HCT116 (cell line): ENCODE results near the gene ELK4. TPM values are rescaled to one million over a fixed set of nuclear protein-coding genes. Genes with fewer than 3 reads are reported as not detected.

Source experiments
- ATAC-seq: fragments of 200-7000 bp; cut with Tn5 transposase; 2 replicates; pipeline ENCODE4 v1.9.1; 2020; ENCODE audit warnings: mild to moderate bottlenecking, moderate library complexity
- BruUV-seq: library from RNA; stranded (reverse); fragments of 400-500 nt; replicated peaks from 2 replicates; lab custom pipeline; 2021; lab: Mats Ljungman, UMichigan
- CTCF ChIA-PET: fragments of 300-600 bp; sonication (Branson Sonifier 250); formaldehyde crosslinking; loops from one replicate; lab custom pipeline; 2021; ENCODE audit warnings: antibody characterized with exemption; lab: Charles Lee
- POLR2A ChIA-PET: fragments of 300-600, 350-600 bp; sonication (Branson Sonifier 250); formaldehyde crosslinking; loops from one replicate; lab custom pipeline; 2021; ENCODE audit warnings: antibody characterized with exemption; lab: Charles Lee
- RAD21 ChIA-PET, 2 experiments: fragments of 300-600 bp; sonication (Branson Sonifier 250); formaldehyde crosslinking; loops; one replicate each; lab custom pipeline; 2023; ENCODE audit warnings: low total read pairs in 2 of 2; ENCODE audit not compliant: uncharacterized antibody in 2 of 2, unreplicated experiment in 2 of 2, low non-redundant PET in 1 of 2; lab: Charles Lee
- DNase-seq: peaks from one replicate; pipeline ENCODE4 v3.0.0-alpha.2; 2010; ENCODE audit warnings: low read depth, low spot score
- H2AFZ ChIP-seq: fragments of 200-600 bp; shearing (Covaris generic), sonication (generic); 2 replicates; pipeline ENCODE4 v1.6.1; 2017; ENCODE audit warnings: low read depth, mixed run types, mixed read lengths, antibody characterized with exemption, low read length; ENCODE audit not compliant: poor library complexity, severe bottlenecking
- H3K27ac ChIP-seq: 2 replicates; pipeline ENCODE4 v1.5.1; 2012; ENCODE audit warnings: low read depth, low read length
- H3K27me3 ChIP-seq: fragments of 200-600 bp; sonication (generic); 2 replicates; pipeline ENCODE4 v1.6.1; 2016; ENCODE audit warnings: mixed run types, low read length, mixed read lengths; ENCODE audit not compliant: insufficient read depth
- H3K36me3 ChIP-seq, 2 experiments: fragments of 200-500 bp in 1 of 2; fragments of 200-600 bp in 1 of 2; sonication (Bioruptor generic) in 1 of 2; sonication (generic) in 1 of 2; 2 replicates each; pipeline versions ENCODE4 v1.5.1 to v1.6.1; 2014 to 2016; ENCODE audit warnings: low read length in 2 of 2, inconsistent platforms in 1 of 2, mixed read lengths in 1 of 2, mixed run types in 1 of 2; ENCODE audit not compliant: insufficient read depth in 2 of 2, control insufficient read depth in 1 of 2
- H3K4me1 ChIP-seq, 2 experiments: fragments of 200-600 bp in 1 of 2; sonication (generic) in 1 of 2; 2 replicates each; pipeline versions ENCODE4 v1.5.1 to v1.6.1; 2012 to 2017; ENCODE audit warnings: low read length in 2 of 2, inconsistent platforms in 1 of 2, mild to moderate bottlenecking in 1 of 2, mixed read lengths in 1 of 2, mixed run types in 1 of 2, moderate library complexity in 1 of 2; ENCODE audit not compliant: insufficient read depth in 2 of 2, control insufficient read depth in 1 of 2
- H3K4me2 ChIP-seq: fragments of 200-600 bp; sonication (generic); 2 replicates; pipeline ENCODE4 v1.6.1; 2017; ENCODE audit warnings: mixed run types, low read length, mixed read lengths
- H3K4me3 ChIP-seq, 2 experiments: fragments of 200-600 bp in 1 of 2; sonication (generic) in 1 of 2; replicated peaks in 1 of 2; 2 replicates each; pipeline ENCODE4 v1.5.1; 2011 to 2016; ENCODE audit warnings: low read length in 2 of 2, control low read depth in 1 of 2, low read depth in 1 of 2, mild to moderate bottlenecking in 1 of 2, mixed read lengths in 1 of 2, mixed run types in 1 of 2
- H3K79me2 ChIP-seq: fragments of 200-600 bp; sonication (generic); 2 replicates; pipeline ENCODE4 v1.6.1; 2017; ENCODE audit warnings: mild to moderate bottlenecking, mixed run types, low read length, moderate library complexity, mixed read lengths; ENCODE audit not compliant: insufficient read depth
- H3K9ac ChIP-seq: fragments of 200-600 bp; sonication (generic); 2 replicates; pipeline ENCODE4 v1.6.1; 2016; ENCODE audit warnings: low read length, mixed read lengths
- H3K9me2 ChIP-seq: fragments of 200-600 bp; sonication (generic), shearing (Covaris generic); 2 replicates; pipeline ENCODE4 v1.6.1; 2017; ENCODE audit warnings: mixed run types, mild to moderate bottlenecking, moderate library complexity; ENCODE audit not compliant: insufficient read depth
- H3K9me3 ChIP-seq, 2 experiments: fragments of 200-500 bp in 1 of 2; fragments of 200-600 bp in 1 of 2; sonication (Bioruptor generic) in 1 of 2; sonication (generic) in 1 of 2; 2 replicates each; pipeline ENCODE4 v1.6.1; 2014 to 2017; ENCODE audit warnings: low read length in 2 of 2, mixed read lengths in 2 of 2, inconsistent platforms in 1 of 2, low read depth in 1 of 2, mild to moderate bottlenecking in 1 of 2, mixed run types in 1 of 2, moderate library complexity in 1 of 2; ENCODE audit not compliant: control insufficient read depth in 1 of 2, insufficient read depth in 1 of 2
- H4K20me1 ChIP-seq: fragments of 200-600 bp; sonication (generic), shearing (Covaris generic); 2 replicates; pipeline ENCODE4 v1.6.1; 2017; ENCODE audit warnings: mixed run types, mild to moderate bottlenecking, moderate library complexity; ENCODE audit not compliant: insufficient read depth
- CBX3 ChIP-seq: IDR thresholded peaks from 2 replicates; pipeline ENCODE4 v1.6.1; 2012; ENCODE audit warnings: low read depth
- CEBPB ChIP-seq: IDR thresholded peaks from 2 replicates; pipeline ENCODE4 v1.6.1; 2012; ENCODE audit warnings: low read depth
- CTCF ChIP-seq, 3 experiments: fragments of 200-600 bp in 1 of 3; sonication (generic) in 1 of 3; IDR thresholded peaks in 2 of 3; conservative IDR thresholded peaks in 1 of 3; 2 replicates each; pipeline ENCODE4 v1.5.1; 2012 to 2017; ENCODE audit warnings: low read depth in 2 of 3, low read length in 2 of 3, antibody characterized with exemption in 1 of 3, borderline replicate concordance in 1 of 3, control low read depth in 1 of 3, mild to moderate bottlenecking in 1 of 3, mixed read lengths in 1 of 3, mixed run types in 1 of 3, moderate library complexity in 1 of 3; ENCODE audit not compliant: insufficient read depth in 1 of 3
- EGR1 ChIP-seq: IDR thresholded peaks from 2 replicates; pipeline ENCODE4 v1.6.1; 2012; ENCODE audit warnings: low read depth
- ELF1 ChIP-seq: IDR thresholded peaks from 2 replicates; pipeline ENCODE4 v1.6.1; 2012; ENCODE audit warnings: low read depth, borderline replicate concordance
- EZH2phosphoT487 ChIP-seq: fragments of 200-600 bp; IDR thresholded peaks from 2 replicates; pipeline ENCODE4 v1.6.1; 2018; ENCODE audit warnings: antibody characterized with exemption, borderline replicate concordance
- FOSL1 ChIP-seq: IDR thresholded peaks from 2 replicates; pipeline ENCODE4 v1.6.1; 2012; ENCODE audit warnings: low read depth
- JUND ChIP-seq: IDR thresholded peaks from 2 replicates; pipeline ENCODE4 v1.6.1; 2012
- POLR2AphosphoS5 ChIP-seq: IDR thresholded peaks from 2 replicates; pipeline ENCODE4 v1.6.1; 2011; ENCODE audit warnings: mild to moderate bottlenecking, low read depth, low read length, moderate library complexity
- RAD21 ChIP-seq: IDR thresholded peaks from 2 replicates; pipeline ENCODE4 v1.6.1; 2012; ENCODE audit warnings: low read depth, mild to moderate bottlenecking
- SRF ChIP-seq: IDR thresholded peaks from 2 replicates; pipeline ENCODE4 v1.6.1; 2012; ENCODE audit warnings: low read depth
- TCF7L2 ChIP-seq: IDR thresholded peaks from 2 replicates; pipeline ENCODE4 v1.7.0; 2011; ENCODE audit warnings: borderline replicate concordance, inconsistent platforms; ENCODE audit not compliant: insufficient read depth, insufficient read length; ENCODE audit errors: extremely low read depth
- ZBTB33 ChIP-seq: IDR thresholded peaks from 2 replicates; pipeline ENCODE4 v1.6.1; 2011; ENCODE audit warnings: mild to moderate bottlenecking, low read length, moderate library complexity; ENCODE audit not compliant: insufficient replicate concordance; ENCODE audit errors: extremely low read depth
- ZNF274 ChIP-seq: fragments of 200-500 bp; sonication (Bioruptor generic); IDR thresholded peaks from 2 replicates; pipeline ENCODE4 v1.6.1; 2014; ENCODE audit warnings: mild to moderate bottlenecking, low read depth, low read length, inconsistent platforms
- intact Hi-C: fragments of 100-400 bp; cut with micrococcal nuclease; formaldehyde crosslinking; loops from 2 replicates; pipeline ENCODE4 v1.10.0; 2022
- total RNA-seq: library from RNA; stranded (reverse); gene quantifications from one replicate; pipeline ENCODE4 v1.2.1, GENCODE V29; 2021; ENCODE audit not compliant: unreplicated experiment
- TF ChIP-seq, protein P1 (sequence below): IDR thresholded peaks from 2 replicates; pipeline ENCODE4 v1.6.1; 2012
- TF ChIP-seq, protein P2 (sequence below): IDR thresholded peaks from 2 replicates; pipeline ENCODE4 v1.6.1; 2012
- TF ChIP-seq, protein P3 (sequence below): IDR thresholded peaks from 2 replicates; pipeline ENCODE4 v1.6.1; 2012; ENCODE audit warnings: low read depth

Gene ELK4
- total RNA-seq, 1 experiment from 2014 or later, result 46.2 TPM

- DNase-seq (no peak), ATAC-seq (no peak)
- no peaks in the 10 kb centered on the region for H3K27me3 ChIP-seq
- H3K4me2 ChIP-seq, result peak overlapping the region; percentile 80
- peaks cover 0 to 3% of the 10 kb centered on the region in 2 experiments; a peak in 2 of 4 replicates for H3K36me3 ChIP-seq
- H3K9me3 ChIP-seq, result no peaks in the 10 kb centered on the region
- H3K4me1 ChIP-seq, result peaks cover 14 to 16% of the 10 kb centered on the region in 2 experiments; a peak in 3 of 4 replicates
- no peaks in the 10 kb centered on the region for H3K9me2 ChIP-seq
- no peak overlapping the region for H2AFZ ChIP-seq
- TF ChIP-seq TCF7L2 (no peak), ELF1 (no peak), POLR2AphosphoS5 (no peak), CEBPB (no peak), CTCF (IDR thresholded peaks at IDR 0.05 in 2 of 3, conservative IDR thresholded peaks at IDR 0.05 in 1 of 3; ENCODE audit: borderline replicate concordance in 1 of 3, insufficient read depth in 1 of 3, low read depth in 2 of 3, low read length in 2 of 3) (no peak), FOSL1 (no peak), SRF (no peak), EZH2phosphoT487 (no peak), EGR1 (no peak), JUND (no peak), ZBTB33 (no peak), RAD21 (no peak), ZNF274 (no peak), CBX3 (no peak)
- TF ChIP-seq, protein P1, sequence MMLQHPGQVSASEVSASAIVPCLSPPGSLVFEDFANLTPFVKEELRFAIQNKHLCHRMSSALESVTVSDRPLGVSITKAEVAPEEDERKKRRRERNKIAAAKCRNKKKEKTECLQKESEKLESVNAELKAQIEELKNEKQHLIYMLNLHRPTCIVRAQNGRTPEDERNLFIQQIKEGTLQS, result no peak
- TF ChIP-seq, protein P2, sequence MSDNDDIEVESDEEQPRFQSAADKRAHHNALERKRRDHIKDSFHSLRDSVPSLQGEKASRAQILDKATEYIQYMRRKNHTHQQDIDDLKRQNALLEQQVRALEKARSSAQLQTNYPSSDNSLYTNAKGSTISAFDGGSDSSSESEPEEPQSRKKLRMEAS, result no peak
- TF ChIP-seq, protein P3, sequence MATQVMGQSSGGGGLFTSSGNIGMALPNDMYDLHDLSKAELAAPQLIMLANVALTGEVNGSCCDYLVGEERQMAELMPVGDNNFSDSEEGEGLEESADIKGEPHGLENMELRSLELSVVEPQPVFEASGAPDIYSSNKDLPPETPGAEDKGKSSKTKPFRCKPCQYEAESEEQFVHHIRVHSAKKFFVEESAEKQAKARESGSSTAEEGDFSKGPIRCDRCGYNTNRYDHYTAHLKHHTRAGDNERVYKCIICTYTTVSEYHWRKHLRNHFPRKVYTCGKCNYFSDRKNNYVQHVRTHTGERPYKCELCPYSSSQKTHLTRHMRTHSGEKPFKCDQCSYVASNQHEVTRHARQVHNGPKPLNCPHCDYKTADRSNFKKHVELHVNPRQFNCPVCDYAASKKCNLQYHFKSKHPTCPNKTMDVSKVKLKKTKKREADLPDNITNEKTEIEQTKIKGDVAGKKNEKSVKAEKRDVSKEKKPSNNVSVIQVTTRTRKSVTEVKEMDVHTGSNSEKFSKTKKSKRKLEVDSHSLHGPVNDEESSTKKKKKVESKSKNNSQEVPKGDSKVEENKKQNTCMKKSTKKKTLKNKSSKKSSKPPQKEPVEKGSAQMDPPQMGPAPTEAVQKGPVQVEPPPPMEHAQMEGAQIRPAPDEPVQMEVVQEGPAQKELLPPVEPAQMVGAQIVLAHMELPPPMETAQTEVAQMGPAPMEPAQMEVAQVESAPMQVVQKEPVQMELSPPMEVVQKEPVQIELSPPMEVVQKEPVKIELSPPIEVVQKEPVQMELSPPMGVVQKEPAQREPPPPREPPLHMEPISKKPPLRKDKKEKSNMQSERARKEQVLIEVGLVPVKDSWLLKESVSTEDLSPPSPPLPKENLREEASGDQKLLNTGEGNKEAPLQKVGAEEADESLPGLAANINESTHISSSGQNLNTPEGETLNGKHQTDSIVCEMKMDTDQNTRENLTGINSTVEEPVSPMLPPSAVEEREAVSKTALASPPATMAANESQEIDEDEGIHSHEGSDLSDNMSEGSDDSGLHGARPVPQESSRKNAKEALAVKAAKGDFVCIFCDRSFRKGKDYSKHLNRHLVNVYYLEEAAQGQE, result no peak
- no TSS peak for BruUV-seq
- H3K27ac ChIP-seq, result peak overlapping the region; percentile 96
- H3K79me2 ChIP-seq, result peaks cover 54% of the 10 kb centered on the region
- ChIA-PET POLR2A (interaction anchor here (1.3 kb wide), 1 partner anchor 39 kb away, joined by 4 read pairs; no protein-coding TSS in a partner anchor), RAD21 (no interaction called here), CTCF (no interaction called here)
- peak overlapping the region; percentile 63 to 88 for H3K4me3 ChIP-seq
- no peaks in the 10 kb centered on the region for H4K20me1 ChIP-seq
- peak overlapping the region; percentile 88 for H3K9ac ChIP-seq
- intact Hi-C loops, result loop anchor here (10.0 kb wide), 1 partner anchor 355 kb away; no protein-coding TSS in a partner anchor
These were observed 1.6 kb downstream of the ELK4 start for GRCh38 chr1:205630241-205630640.
